OCI-LY3 (cell line): Measurements from ENCODE around the gene MTCP1.

Experiments
- H2AFZ ChIP-seq: fragments of 200-600, 300-600 bp; shearing (Covaris generic); 2 replicates; pipeline ENCODE4 v1.6.0; 2014; ENCODE audit warnings: antibody characterized with exemption, low read depth, low read length
- H3K27ac ChIP-seq: fragments of 200-600, 300-600 bp; sonication (generic); 2 replicates; pipeline ENCODE4 v1.5.1; 2014; ENCODE audit warnings: mild to moderate bottlenecking, low read length, moderate library complexity, mixed read lengths
- H3K27me3 ChIP-seq: fragments of 200-600, 300-600 bp; sonication (generic); 2 replicates; pipeline ENCODE4 v1.6.1; 2014; ENCODE audit warnings: low read depth, low read length, mixed read lengths
- H3K36me3 ChIP-seq: fragments of 200-600, 300-600 bp; sonication (generic); replicated peaks from 2 replicates; pipeline ENCODE3; 2014; ENCODE audit warnings: low read depth, low read length, mixed read lengths
- H3K4me1 ChIP-seq: fragments of 300-600, 200-600 bp; sonication (generic); 2 replicates; pipeline ENCODE4 v1.6.1; 2014; ENCODE audit warnings: low read length, mixed read lengths
- H3K4me2 ChIP-seq: fragments of 200-600, 300-600 bp; sonication (generic); 2 replicates; pipeline ENCODE4 v1.6.1; 2014; ENCODE audit warnings: low read length, mixed read lengths
- H3K4me3 ChIP-seq: fragments of 300-600, 200-600 bp; sonication (generic); 2 replicates; pipeline ENCODE4 v1.5.1; 2014; ENCODE audit warnings: antibody characterized with exemption, mild to moderate bottlenecking, low read length, moderate library complexity
- H3K79me2 ChIP-seq: fragments of 300-600, 200-600 bp; shearing (Covaris generic); 2 replicates; pipeline ENCODE4 v1.6.1; 2014; ENCODE audit warnings: mild to moderate bottlenecking, low read length, mixed read lengths
- H3K9ac ChIP-seq: fragments of 300-600, 200-600 bp; shearing (Covaris generic); 2 replicates; pipeline ENCODE4 v1.6.0; 2014; ENCODE audit warnings: mild to moderate bottlenecking, low read length, moderate library complexity
- H3K9me3 ChIP-seq: fragments of 200-600, 300-600 bp; shearing (Covaris generic); 2 replicates; pipeline ENCODE4 v1.6.1; 2014; ENCODE audit warnings: low read length, mixed read lengths; ENCODE audit not compliant: insufficient read depth
- H4K20me1 ChIP-seq: fragments of 200-600, 300-600 bp; sonication (generic); 2 replicates; pipeline ENCODE4 v1.6.1; 2016; ENCODE audit warnings: low read length, mixed read lengths; ENCODE audit not compliant: insufficient read depth
- EZH2phosphoT487 ChIP-seq: fragments of 200-600 bp; shearing (Covaris generic); IDR thresholded peaks from 2 replicates; pipeline ENCODE4 v1.6.1; 2018; ENCODE audit warnings: antibody characterized with exemption, mixed run types, low read depth
- TF ChIP-seq, protein P1 (sequence below): fragments of 200-600, 300-600 bp; sonication (generic); IDR thresholded peaks from 2 replicates; pipeline ENCODE4 v1.5.1; 2014; ENCODE audit warnings: antibody characterized with exemption, low read length, low read depth

The MTCP1 gene

DNA sequence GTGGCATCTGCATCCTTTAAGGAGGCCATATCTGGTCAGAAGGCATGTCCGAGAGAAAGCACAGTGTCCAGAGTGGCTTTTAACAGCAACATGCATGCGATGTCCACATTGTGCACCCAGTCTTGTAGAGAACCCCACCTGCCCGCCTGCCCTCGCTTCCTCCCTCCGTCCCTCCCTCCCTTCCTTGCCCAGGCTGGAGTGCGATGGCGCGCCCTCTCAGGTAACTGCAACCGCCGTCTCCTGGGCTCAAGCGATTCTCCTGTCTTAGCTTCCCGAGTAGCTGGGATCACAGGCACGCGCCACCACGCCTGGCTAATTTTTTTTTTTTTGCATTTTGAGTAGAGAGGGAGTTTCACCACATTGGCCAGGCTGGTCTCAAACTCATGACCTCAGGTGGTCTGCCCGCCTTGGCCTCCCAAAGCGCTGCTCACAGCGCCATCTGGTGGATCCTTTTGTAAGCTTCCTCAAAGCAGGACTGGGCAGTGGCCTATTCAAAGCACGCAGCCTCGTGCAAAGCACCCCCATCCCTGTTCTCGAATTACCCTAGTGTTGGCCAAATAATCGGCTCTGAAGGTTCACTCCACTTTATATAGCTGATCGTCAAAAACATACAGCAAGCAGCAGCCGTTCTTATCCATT lies 15.4 kb upstream of the MTCP1 start:
- no peak overlapping the region for H2AFZ ChIP-seq
- no peak for TF ChIP-seq EZH2phosphoT487
- TF ChIP-seq, protein P1, sequence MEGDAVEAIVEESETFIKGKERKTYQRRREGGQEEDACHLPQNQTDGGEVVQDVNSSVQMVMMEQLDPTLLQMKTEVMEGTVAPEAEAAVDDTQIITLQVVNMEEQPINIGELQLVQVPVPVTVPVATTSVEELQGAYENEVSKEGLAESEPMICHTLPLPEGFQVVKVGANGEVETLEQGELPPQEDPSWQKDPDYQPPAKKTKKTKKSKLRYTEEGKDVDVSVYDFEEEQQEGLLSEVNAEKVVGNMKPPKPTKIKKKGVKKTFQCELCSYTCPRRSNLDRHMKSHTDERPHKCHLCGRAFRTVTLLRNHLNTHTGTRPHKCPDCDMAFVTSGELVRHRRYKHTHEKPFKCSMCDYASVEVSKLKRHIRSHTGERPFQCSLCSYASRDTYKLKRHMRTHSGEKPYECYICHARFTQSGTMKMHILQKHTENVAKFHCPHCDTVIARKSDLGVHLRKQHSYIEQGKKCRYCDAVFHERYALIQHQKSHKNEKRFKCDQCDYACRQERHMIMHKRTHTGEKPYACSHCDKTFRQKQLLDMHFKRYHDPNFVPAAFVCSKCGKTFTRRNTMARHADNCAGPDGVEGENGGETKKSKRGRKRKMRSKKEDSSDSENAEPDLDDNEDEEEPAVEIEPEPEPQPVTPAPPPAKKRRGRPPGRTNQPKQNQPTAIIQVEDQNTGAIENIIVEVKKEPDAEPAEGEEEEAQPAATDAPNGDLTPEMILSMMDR, result peak; percentile 53
- H3K27ac ChIP-seq, result no peak overlapping the region
- no peaks in the 10 kb centered on the region for H3K4me1 ChIP-seq
- H3K79me2 ChIP-seq, result no peaks in the 10 kb centered on the region
- no peaks in the 10 kb centered on the region for H3K9me3 ChIP-seq
- no peaks in the 10 kb centered on the region for H3K27me3 ChIP-seq
- no peak overlapping the region for H3K9ac ChIP-seq
- H4K20me1 ChIP-seq, result no peaks in the 10 kb centered on the region
- no peak overlapping the region for H3K4me3 ChIP-seq
- H3K36me3 ChIP-seq, result peaks cover 11% of the 10 kb centered on the region
- no peak overlapping the region for H3K4me2 ChIP-seq

DNA sequence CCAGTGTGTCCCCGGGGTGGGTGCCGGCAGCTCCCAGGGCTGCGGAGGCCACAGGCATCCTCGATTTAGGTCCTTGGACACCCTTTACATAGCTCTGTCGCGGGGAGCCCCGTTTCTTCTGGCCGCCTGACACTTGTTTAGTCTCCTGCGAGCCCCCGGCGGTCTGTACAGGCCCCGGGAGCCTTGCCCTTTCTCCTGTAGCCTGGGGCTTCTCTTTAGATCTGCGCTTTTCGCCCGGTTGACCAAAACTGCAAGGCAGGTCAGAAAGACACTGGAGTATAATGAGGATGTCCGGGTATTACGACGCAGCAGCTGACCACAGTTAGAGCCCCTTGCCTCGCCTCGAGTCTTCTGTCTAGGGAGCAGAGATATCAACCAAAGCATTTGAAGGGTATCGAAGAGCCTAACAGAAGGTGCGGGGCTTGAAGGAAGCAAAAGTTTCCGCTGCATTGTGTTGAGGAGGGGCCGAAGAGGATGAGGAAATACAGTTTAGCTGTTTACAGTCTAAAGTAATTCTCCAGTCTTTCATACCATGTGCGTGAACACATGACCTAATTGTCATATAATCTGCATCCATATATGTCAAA lies 851 bp upstream of the MTCP1 start:
- Histone ChIP-seq H3K79me2 (peaks cover 65% of the 10 kb centered on the region), H3K4me1 (peaks cover 11% of the 10 kb centered on the region), H2AFZ (peak overlapping the region; percentile 43), H3K9me3 (no peaks in the 10 kb centered on the region), H3K36me3 (peaks cover 20% of the 10 kb centered on the region), H3K27ac (peak overlapping the region; percentile 74), H3K4me2 (peak overlapping the region; percentile 71), H4K20me1 (no peaks in the 10 kb centered on the region), H3K27me3 (no peaks in the 10 kb centered on the region), H3K4me3 (peak overlapping the region; percentile 100), H3K9ac (peak overlapping the region; percentile 97)
- TF ChIP-seq, protein P1, result no peak
- TF ChIP-seq EZH2phosphoT487, result no peak

DNA sequence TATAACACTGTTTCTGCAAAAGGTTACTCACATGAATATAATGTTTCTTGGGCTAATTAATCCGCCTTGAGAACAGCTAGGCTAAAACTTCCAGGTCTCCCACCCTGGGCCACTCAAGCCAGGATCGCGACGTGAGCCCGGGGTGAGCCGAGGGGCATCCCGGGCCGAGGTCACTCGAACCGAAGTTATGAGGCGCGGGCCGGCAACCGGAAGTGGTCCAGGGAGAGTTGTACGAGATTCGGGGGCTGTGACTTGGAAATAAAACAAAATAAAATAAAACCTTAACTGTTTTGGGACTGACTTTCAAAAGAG lies 317 bp downstream of the MTCP1 start:
- peak overlapping the region; percentile 74 for H3K4me2 ChIP-seq
- TF ChIP-seq EZH2phosphoT487, result no peak
- TF ChIP-seq, protein P1, result no peak
- H3K27ac ChIP-seq, result peak overlapping the region; percentile 73
- H3K4me3 ChIP-seq, result peak overlapping the region; percentile 86
- H4K20me1 ChIP-seq, result no peaks in the 10 kb centered on the region
- peak overlapping the region; percentile 55 for H2AFZ ChIP-seq
- peak overlapping the region; percentile 82 for H3K9ac ChIP-seq
- H3K36me3 ChIP-seq, result peaks cover 18% of the 10 kb centered on the region
- no peaks in the 10 kb centered on the region for H3K9me3 ChIP-seq
- H3K79me2 ChIP-seq, result peaks cover 65% of the 10 kb centered on the region
- peaks cover 11% of the 10 kb centered on the region for H3K4me1 ChIP-seq
- H3K27me3 ChIP-seq, result no peaks in the 10 kb centered on the region

DNA sequence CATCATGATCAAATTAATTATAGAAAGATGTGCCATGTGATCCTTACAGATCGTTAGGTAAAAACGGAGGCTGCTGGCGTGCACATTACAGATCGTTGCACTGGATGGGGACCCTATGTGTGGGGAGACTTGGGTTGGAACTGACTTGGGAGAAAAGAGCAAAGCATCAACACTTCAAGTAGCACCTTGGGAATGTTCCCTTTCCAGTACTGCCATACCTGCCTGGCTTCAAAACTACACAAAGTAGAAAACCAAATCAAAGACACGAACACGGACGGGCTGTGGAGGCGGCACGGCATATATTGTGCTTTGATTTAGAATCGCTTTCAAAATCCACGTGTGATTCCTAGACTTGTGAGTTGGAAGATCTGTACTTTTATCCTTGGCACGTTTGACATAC lies 898 bp downstream of the MTCP1 start:
- peak overlapping the region; percentile 55 for H2AFZ ChIP-seq
- peak overlapping the region; percentile 82 for H3K9ac ChIP-seq
- H3K27me3 ChIP-seq, result no peaks in the 10 kb centered on the region
- peaks cover 13% of the 10 kb centered on the region for H3K36me3 ChIP-seq
- H4K20me1 ChIP-seq, result no peaks in the 10 kb centered on the region
- peak overlapping the region; percentile 73; the same call in 1 of the 2 replicates for H3K27ac ChIP-seq
- no peaks in the 10 kb centered on the region for H3K9me3 ChIP-seq
- TF ChIP-seq, protein P1, result no peak
- no peak for TF ChIP-seq EZH2phosphoT487
- peak overlapping the region; percentile 86 for H3K4me3 ChIP-seq
- H3K4me2 ChIP-seq, result peak overlapping the region; percentile 74
- H3K79me2 ChIP-seq, result peaks cover 65% of the 10 kb centered on the region
- peaks cover 11% of the 10 kb centered on the region for H3K4me1 ChIP-seq
